ENCODE data around the gene EXO1.

EXO1 gene

GRCh38 chr1:241834733-241835377 is 13.1 kb upstream of the EXO1 start (continued):
- peak; percentile 44; the same call in 1 of the 2 replicates for TF ChIP-seq CTCF (tag by site-specific recombination; IDR thresholded peaks at IDR 0.05)
- no peak for TF ChIP-seq ZNF837 (tag by site-specific recombination; IDR thresholded peaks at IDR 0.05)
- no peak for TF ChIP-seq ZNF777 (tag by site-specific recombination; IDR thresholded peaks at IDR 0.05; ENCODE audit: borderline replicate concordance)
- TF ChIP-seq ZBTB26 (tag by site-specific recombination; optimal IDR thresholded peaks at IDR 0.05) = no peak
- no peak for TF ChIP-seq ZNF426 (tag by site-specific recombination; IDR thresholded peaks at IDR 0.05)

- TF ChIP-seq MYNN (tag by site-specific recombination; IDR thresholded peaks at IDR 0.05; ENCODE audit: borderline replicate concordance) (no peak), BCL6B (tag by site-specific recombination; IDR thresholded peaks at IDR 0.05) (no peak), ZNF23 (tag by site-specific recombination; IDR thresholded peaks at IDR 0.05; ENCODE audit: borderline replicate concordance) (no peak), ZNF692 (tag by site-specific recombination; IDR thresholded peaks at IDR 0.05) (no peak), ZSCAN23 (tag by site-specific recombination; IDR thresholded peaks at IDR 0.05) (no peak), ZNF24 (tag by site-specific recombination; IDR thresholded peaks at IDR 0.05) (no peak), ZNF214 (tag by site-specific recombination; IDR thresholded peaks at IDR 0.05; ENCODE audit: borderline replicate concordance) (no peak), ZNF114 (tag by site-specific recombination; IDR thresholded peaks at IDR 0.05) (no peak), ZBTB17 (tag by site-specific recombination; IDR thresholded peaks at IDR 0.05) (no peak)
- TF ChIP-seq, protein P1, sequence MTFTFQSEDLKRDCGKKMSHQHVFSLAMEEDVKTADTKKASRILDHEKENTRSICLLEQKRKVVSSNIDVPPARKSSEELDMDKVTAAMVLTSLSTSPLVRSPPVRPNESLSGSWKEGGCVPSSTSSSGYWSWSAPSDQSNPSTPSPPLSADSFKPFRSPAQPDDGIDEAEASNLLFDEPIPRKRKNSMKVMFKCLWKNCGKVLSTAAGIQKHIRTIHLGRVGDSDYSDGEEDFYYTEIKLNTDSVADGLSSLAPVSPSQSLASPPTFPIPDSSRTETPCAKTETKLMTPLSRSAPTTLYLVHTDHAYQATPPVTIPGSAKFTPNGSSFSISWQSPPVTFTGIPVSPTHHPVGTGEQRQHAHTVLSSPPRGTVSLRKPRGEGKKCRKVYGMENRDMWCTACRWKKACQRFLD (tag by site-specific recombination; IDR thresholded peaks at IDR 0.05) = no peak
- POLR2A ChIA-PET = no interaction called here
- H3K4me1 ChIP-seq (ENCODE audit: control insufficient read depth, insufficient read depth, low read length) = no peaks in the 10 kb centered on the region
- H3K27ac ChIP-seq (ENCODE audit: extremely low read depth, low read depth, low read length) = no peak overlapping the region
- no peaks in the 10 kb centered on the region for H3K36me3 ChIP-seq (ENCODE audit: control insufficient read depth in 2 of 2, insufficient read depth in 1 of 2, low read length in 2 of 2)
- H3K9me3 ChIP-seq (ENCODE audit: control insufficient read depth, insufficient read depth, low read depth, low read length) = no peaks in the 10 kb centered on the region
- CTCF ChIA-PET = interaction anchor here (0.6 to 1.6 kb wide), 4 partner anchors 10 to 549 kb away, joined by 3 to 5 read pairs (median 3); no protein-coding TSS in a partner anchor
- H3K4me3 ChIP-seq (ENCODE audit: low read depth, low read length) = no peak overlapping the region
These were observed 11.1 kb upstream of the EXO1 start for GRCh38 chr1:241836941-241837340.

DNA sequence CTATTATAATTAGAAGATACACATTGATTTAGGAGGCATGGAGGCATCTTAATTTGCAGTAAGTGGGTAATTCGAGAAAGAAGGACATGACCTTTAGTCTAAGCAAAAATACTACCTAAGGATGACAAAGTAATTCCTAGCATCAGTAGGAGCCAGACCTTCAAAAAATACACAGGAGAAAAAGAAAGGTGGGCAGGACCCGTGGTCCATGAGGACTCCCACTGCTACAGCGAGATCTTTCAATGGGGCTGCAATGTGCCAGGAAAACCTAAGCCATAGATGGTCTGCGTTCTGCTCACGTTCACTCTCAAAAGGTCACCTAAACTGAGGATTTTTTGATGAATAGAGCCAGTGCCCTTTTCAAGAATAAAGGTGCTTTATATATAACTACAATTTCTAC is 10.6 kb upstream of the EXO1 start:
- no peak overlapping the region for H3K4me3 ChIP-seq (ENCODE audit: low read depth, low read length)
- no peaks in the 10 kb centered on the region for H3K36me3 ChIP-seq (ENCODE audit: control insufficient read depth in 2 of 2, insufficient read depth in 1 of 2, low read length in 2 of 2)
- H3K4me1 ChIP-seq (ENCODE audit: control insufficient read depth, insufficient read depth, low read length) = no peaks in the 10 kb centered on the region
- no peak for TF ChIP-seq ZNF555 (tag by site-specific recombination; conservative IDR thresholded peaks at IDR 0.05)
- TF ChIP-seq ZNF658 (tag by site-specific recombination; IDR thresholded peaks at IDR 0.05) = no peak
- TF ChIP-seq HOXC10 (CRISPR knock-in tag; IDR thresholded peaks at IDR 0.05) = no peak
- TF ChIP-seq ZNF366 (tag by site-specific recombination; conservative IDR thresholded peaks at IDR 0.05) = no peak
- ChIA-PET POLR2A (interaction anchor here (2.4 kb wide), 1 partner anchor 10 kb away, joined by 7 read pairs; the partner anchor contains the start of gene EXO1), CTCF (interaction anchor here (0.7 to 2.4 kb wide), 4 partner anchors 204 to 227 kb away, joined by 3 to 9 read pairs (median 4); no protein-coding TSS in a partner anchor)
- H3K9me3 ChIP-seq (ENCODE audit: control insufficient read depth, insufficient read depth, low read depth, low read length) = no peaks in the 10 kb centered on the region
- no peak overlapping the region for H3K27ac ChIP-seq (ENCODE audit: extremely low read depth, low read depth, low read length)

All from HEK293 (cell line).